GM11168 (cell line): ENCODE measurements around the gene MINDY4.

Experiments
- in situ Hi-C: fragments of 300-500 bp; cut with MboI; formaldehyde crosslinking; loops from one replicate; pipeline ENCODE4 v1.12.0; 2022; ENCODE audit warnings: low sequenced_read_pairs; ENCODE audit not compliant: unreplicated experiment

MINDY4 gene

DNA sequence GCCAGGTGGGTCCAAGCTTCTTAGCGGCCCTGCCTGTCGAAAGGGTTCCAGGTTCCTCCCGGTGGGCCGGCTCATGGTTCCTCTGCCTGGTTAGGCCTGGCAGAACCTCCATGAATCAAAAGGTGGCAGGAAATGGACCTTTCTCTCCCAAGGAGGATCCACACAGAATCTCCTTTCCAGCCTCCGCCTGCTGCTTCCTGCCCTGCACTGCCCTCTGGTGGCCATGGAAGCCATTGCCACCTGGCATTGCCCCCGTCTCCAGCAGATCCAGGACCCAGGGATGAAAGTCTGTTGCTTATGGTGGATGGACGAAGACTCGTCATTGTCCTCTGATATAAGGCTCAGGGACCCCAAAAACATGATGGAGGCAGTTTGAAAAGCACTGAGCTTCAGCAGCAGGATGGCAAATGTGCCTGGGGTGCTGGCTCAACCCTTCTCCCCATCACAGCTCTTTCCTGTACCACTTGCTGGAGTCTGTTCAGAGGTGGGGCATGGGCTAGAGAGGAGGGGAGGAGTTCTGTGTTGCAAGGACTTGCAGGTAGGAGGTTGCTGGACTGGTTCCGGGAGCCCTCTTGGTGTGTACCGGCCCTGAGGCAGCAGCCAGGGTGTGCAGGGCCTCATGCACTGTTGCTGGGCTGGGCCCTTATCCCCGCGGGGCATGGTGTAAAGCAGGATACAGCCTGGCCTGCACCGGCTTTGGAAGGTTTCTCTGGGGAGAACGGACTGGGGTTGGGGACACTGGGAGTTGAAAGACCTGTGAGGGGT is 30.6 kb upstream of the MINDY4 start:
- in situ Hi-C loops = no loop called here

- in situ Hi-C loops = no loop called here
Measured at GRCh38 chr7:30741289-30741688, 29.9 kb upstream of the MINDY4 start.

- in situ Hi-C loops = no loop called here
Measured at GRCh38 chr7:30743371-30744074, 27.7 kb upstream of the MINDY4 start.

DNA sequence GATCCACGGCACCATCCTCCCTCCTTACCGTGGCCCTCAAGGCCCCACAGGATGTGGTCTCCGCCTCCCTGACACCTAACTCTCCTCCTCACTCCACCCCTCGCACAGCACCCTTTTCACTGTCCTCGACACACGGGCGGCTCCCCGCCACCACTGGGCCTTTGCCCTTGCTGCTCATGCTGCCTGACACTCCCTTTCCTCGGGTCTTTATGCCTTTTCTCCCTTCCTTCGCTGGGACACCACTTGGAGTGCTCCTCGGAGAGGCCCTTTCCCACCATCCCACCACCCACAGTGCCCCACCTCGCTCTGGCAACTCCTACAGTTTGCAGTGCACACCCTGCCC is 27.2 kb upstream of the MINDY4 start:
- in situ Hi-C loops = no loop called here

DNA sequence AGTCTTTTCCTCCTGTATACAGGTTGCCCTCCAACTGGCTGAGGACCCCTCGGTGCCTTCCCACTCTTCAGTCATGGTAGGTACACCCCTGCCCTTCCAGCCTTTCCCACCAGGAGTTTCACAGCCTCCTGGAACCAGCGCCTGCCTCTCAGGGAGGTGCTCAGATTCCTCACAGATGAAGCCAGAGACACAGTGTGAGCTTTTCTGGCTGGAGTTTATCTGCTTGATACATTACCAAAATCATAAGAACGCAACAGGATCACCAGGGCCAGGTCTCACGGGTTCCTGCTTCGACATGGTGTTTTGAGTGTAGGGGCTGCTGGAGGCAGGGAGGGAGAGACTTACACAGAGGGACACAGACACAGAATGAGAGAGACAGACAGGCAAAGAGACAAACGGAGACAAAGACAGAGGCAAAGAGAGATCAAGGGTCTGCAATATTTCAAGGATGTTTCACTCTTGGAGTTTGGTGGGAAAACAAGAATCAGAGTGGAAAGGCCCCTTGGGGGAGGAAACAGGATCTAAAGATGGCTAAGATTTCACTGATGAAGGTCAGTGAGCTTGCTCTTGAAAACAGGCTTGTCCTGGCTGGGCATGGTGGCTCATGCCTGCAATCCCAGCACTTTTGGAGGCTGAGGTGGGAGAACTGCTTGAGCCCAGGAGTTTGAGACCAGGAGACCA is 25.8 kb upstream of the MINDY4 start:
- in situ Hi-C loops = no loop called here

GRCh38 chr7:30750010-30750409 is 21.2 kb upstream of the MINDY4 start:
- in situ Hi-C loops = no loop called here

DNA sequence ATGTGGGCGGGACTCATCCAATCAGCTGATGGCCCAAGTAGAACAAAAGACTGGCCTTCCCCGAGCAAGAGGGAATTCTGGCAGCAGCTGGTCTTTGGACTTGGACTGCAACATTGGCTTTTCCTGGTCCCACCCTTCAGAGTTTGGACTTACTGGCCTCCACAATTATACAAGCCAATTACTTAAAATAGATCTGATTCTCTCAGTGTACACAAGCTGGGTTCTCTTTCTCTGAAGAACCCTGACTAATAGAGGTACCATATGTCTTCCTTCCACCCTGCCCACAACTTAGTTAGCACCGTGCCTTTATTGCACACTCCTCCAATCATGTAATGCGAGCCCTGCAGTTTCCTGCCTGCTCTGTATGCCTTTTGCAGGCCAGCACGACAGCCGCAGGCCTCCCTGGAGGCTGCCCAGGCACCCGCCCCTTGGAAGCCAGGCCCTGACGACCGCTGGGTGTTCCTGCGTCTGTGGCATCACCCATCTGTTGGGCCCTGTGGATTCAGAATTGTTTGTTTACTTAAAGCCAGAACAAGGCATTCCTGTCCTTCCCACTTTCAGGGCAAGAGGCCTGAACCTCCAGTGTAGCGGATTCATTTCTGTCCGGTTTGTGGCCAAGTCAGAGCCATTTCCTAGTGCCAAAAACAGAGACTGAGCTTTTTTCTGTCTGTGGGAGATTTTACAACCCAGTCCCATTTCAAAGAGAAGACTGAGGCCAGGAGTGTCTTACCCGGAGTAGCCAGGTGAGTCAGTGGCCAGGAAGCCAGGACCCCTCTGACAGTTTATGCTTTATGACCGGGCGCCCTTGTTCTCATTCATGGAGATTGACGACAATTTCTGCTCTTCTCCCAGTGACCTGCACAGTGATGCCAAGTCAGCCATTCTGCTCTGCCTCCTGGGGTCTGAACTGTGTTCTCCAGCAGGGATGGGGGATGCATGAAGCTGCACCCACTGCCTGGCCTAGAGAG is 20.2 kb upstream of the MINDY4 start:
- in situ Hi-C loops = no loop called here

DNA sequence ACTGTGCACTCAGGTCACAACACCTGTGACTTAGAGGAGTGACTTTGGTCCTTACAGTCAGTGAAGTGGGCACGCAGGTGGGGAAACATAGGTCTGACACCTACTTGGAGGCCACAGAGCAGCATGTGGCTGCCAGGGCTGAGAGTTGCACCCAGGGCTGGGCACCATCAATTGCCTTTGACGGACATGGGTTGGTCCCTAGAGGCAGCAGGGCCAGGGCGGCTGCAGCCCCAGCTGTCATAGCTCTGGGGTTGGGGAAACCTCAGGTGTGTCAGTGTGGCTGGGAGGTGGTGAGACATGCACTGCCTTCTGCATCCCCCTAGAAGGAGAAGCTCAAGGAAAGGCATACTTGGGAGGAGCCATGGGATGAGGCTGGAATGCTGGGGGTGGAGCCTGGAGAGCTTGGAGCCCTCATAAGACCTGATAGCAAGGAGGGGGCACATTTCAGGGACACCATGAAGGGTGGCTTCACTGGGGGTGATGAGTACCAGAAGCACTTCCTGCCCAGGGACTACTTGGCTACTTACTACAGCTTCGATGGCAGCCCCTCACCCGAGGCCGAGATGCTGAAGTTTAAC is 19.4 kb upstream of the MINDY4 start, which contains the start of gene INMT:
Gene INMT (plus strand): TSS at position 440 of the 578 bp plus-strand sequence. CDS start 16 bp downstream, at position 456.
- in situ Hi-C loops = no loop called here

DNA sequence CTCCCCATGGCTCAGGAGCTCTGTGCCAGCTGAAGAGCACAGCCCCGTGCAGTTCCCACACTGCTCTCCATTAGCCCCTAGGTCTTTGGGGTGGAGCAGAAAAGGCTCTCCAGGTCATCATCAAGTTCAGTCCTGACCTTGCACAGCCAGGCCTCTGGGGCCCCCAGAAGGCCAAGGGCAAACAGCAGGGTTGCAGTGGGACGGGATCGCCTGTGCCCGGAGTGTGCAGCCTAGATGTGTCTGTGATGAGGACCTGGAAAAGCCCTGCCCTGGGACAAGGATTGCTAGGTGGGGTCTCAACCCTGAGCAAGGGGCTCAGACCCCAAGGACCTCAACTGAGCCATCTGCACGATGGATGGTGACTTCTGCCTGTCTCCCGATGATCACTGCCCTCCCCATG is 18.7 kb upstream of the MINDY4 start:
- in situ Hi-C loops = no loop called here

DNA sequence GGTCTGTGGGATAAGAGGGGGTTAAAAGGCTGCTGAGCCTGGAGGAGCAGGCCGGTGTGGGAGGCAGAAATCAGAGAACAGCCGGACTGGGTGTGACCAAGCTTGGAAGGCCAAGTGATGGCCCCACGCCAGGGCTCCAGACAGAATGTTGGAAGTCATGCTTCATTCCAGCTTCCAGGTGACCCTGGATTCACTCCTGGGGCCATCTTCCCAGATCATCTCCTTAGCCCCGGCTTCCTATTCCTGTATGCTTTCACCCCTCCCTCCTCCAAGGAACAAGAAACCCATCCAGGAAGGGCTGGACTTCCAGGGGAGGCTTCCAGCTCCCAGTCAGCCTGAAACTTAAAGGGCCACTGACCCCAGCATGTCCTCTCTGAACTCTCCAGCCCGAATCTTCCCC is 18.2 kb upstream of the MINDY4 start:
- in situ Hi-C loops = no loop called here

GRCh38 chr7:30754315-30754877 is 16.8 kb upstream of the MINDY4 start:
- in situ Hi-C loops = no loop called here

DNA sequence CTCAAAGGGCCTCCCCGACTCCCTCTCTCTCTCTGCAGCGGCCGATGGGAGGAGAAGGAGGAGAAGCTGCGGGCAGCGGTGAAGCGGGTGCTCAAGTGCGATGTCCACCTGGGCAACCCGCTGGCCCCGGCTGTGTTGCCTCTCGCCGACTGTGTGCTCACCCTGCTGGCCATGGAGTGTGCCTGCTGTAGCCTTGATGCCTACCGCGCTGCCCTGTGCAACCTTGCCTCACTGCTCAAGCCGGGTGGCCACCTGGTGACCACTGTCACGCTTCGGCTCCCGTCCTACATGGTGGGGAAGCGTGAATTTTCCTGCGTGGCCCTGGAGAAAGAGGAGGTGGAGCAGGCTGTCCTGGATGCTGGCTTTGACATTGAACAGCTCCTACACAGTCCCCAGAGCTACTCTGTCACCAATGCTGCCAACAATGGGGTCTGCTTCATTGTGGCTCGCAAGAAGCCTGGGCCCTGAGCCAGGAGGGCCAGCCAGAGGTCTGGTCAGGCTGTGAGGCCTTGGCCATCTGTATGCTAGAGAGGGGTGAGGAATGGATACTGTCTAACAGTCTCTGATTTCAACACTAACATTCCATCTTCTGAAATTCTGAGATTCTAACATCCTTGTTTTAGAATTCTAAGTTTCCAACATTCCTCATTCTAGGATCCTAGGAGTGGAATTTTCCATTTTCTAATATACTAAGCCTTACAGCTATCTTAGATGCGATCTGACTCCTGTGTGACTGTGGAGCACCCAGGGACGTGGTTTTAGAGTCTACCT is 15.6 kb upstream of the MINDY4 start:
- in situ Hi-C loops = no loop called here

DNA sequence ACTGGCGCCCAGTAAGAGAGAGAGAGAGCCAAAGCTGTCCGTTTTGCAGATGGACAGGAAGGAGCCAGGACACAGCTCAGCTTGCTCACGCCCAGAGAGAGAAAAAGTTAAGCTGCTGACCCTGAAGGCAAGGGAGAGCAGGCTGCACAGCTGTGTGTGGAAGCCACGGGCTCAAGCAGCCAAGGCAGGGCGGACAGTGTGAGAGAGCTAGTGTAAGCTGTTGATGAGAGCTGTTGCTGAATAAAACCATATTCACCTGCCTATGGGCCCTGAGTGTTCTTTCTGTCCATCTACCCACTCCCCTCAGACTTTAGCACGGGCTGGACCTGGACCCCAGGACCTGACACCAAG is 13.9 kb upstream of the MINDY4 start:
- in situ Hi-C loops = no loop called here

- in situ Hi-C loops = no loop called here
Measured at GRCh38 chr7:30760514-30761213, 10.6 kb upstream of the MINDY4 start.

DNA sequence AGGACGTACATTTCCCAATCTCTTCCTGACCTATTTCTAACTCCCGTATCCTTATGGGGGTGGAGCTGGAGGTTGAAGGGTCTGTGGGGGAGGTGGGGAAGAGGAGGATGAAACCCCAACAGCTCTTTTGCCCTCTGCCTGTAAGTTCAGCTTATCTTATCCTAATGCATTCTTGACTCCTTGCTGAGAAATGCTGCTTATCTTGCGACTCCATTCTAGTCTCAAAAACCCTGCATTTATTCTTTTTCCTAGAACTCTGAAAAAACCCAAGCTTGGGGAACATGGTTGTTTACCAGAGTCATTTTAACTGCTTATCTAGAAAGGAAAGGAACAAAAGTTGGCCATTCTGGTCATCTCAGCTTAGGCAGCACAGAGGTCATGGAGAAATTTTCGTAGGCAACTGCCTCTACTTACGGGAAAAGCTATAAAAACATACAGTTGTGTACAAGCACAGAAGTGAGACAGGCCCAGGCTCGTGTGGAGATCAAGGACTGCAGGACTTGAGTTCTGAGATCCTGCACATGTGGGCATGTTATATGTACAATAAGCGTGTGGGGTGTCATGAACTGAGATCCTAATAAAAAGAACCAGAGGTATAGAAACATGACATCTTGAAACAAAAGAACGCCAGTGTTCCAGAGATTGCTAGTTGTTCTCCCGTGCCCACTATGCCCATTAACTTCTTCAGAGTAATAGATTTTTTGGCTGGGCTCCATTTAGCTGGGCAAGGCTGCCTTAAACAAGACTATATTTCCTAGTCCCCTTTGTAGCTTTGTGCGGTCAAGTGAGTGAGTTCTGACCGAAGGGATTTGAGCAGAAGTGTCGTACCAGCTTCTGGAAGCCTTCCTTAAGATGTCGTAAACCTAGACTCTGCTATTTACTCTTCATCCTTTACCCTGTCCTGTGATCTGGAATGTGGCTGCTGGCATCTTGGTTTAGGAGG is 9.7 kb upstream of the MINDY4 start:
- in situ Hi-C loops = no loop called here

GRCh38 chr7:30764030-30764975 is 6.9 kb upstream of the MINDY4 start:
- in situ Hi-C loops = no loop called here
